Inflammatory macrophage treated with lipopolysaccharide for 1 hour (primary cell): ENCODE results near the gene TMEM200B.
A peak's percentile ranks its signal among the peaks of the same experiment; 100 is the strongest.
"Not testable (repeated sequence)": the region's sequence is repeated elsewhere in the genome, so short reads cannot be mapped to it uniquely, and the experiment has no call there.

Source experiments
- DNase-seq, 2 donors: peaks; one replicate each; pipeline ENCODE4 v3.0.0-alpha.2; 2020 to 2022

The TMEM200B gene

DNA sequence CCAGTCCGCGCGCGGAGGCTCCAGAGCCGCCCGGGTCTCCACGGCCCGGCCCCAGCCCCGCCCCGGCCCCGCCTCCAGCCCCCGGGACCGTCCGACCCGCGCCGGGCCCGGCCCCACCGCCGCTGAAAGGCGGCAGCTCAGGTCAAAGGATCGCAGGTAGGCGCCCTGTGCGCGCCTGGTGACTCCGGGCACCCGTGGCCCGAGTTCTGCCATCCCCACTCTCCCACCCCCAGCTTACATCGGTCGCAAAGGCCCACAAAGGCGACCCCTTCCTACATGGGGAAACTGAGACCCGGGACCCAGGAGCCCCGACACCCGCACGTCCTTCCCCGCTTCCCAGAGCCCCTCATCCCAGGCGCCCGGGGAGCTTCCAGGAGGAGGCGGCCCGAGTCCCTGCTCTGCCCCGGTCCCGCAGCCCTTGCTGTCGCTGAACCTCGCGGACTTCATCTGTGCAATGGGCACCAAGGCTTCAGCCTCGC lies at the start of gene TMEM200B:
TSS of gene TMEM200B (minus strand) at position 17 of the 479 bp plus-strand sequence. CDS start 2,075 bp downstream, outside the sequence.
- no peak for DNase-seq

DNA sequence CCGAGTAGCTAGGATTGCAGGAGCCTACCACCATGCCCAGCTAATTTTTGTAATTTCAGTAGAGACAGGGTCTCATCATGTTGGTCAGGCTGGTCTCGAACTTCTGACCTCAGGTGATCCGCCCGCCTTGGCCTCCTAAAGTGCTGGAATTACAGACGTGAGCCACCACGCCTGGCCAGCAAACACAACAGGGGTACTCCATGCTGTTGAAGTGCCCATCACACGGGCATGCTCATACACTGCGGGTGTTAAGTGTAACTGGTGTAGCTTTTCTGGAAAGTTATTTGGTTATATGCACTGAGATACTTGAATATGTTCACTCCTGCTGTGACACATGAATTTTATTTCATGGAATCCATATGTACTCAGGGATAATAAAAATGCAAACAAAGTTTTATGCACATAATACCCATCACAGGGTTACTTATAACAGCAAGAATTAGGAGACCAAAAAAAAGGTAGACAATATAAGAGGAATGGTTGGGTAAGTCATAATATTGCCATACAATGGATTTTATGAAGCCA lies 48.8 kb upstream of the TMEM200B start:
- no peak for DNase-seq

DNA sequence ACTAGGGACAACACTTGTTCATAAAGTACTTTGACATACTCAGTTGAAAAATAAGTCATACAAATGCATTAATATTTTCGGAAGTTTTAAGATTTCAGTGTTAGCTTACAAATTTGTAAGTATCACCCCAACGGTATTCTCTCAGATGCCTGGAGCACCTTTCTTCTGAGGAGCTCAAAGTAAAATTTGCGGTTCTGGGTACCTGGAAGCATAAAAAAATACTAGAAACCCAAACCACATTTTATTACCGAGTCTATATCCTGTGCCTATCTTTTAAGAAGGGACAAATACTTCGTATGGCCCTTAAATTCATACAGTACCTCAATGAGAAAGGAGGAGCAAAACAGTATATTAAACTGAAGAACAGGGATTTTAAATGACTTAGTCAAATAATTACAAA lies 47.8 kb upstream of the TMEM200B start:
- no peak for DNase-seq

DNA sequence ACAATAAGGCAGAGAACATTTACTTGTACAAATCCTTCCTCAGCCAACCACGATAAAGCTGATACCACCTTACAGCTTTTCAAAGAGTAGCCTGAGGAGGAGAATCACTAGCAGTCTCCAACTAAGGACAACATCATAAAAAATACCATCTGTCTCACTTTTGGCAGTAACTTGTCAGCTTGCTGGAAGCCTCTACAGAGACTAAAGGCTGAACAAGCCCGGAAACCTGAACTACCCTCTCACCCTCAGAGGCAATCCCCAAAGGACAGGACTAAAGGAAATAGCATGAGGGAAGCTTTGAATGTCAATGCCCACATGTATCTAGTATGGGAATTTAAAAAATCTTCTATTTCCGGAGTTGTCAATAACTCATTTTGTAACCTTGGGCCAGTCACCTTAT lies 47.4 kb upstream of the TMEM200B start:
- DNase-seq: no peak

DNA sequence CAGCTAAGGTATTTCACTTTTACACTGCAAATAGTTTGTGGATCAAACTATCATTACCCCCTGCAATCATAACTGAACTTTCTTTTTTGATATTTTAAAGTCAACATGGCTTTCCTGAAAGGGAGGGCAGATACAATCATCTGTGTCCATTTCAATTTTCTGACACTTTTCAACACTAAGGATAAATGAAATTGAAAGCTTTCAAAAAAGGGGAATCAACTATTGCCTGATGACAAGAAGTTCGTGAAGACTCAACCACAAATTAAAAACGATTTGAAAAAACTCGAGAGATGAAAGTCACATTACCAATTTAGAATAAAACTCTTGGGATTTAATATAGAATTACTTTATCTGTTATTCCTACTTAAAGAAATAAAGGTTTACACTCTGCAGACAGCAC lies 46.3 kb upstream of the TMEM200B start:
- DNase-seq: peak in 1 of 2 donors; percentile 6

DNA sequence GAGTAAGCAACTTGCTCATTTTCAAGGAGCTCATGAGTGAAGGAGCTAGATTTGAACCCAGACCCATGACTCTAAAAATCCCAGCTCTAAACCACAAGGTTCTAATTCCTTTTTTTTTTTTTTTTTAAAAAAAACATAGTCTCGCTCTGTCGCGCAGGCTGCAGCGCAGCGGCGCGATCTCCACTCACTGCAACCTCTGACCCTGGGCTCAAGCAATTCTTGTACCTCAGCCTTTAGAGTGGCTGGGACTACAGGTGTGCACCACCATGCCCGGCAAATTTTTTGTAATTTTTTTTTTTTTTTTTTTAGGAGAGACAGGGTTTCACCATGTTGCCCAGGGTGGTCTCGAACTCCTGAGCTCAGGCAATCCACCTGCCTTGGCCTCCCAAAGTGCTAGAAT lies 44.2 kb upstream of the TMEM200B start:
- no peak for DNase-seq

DNA sequence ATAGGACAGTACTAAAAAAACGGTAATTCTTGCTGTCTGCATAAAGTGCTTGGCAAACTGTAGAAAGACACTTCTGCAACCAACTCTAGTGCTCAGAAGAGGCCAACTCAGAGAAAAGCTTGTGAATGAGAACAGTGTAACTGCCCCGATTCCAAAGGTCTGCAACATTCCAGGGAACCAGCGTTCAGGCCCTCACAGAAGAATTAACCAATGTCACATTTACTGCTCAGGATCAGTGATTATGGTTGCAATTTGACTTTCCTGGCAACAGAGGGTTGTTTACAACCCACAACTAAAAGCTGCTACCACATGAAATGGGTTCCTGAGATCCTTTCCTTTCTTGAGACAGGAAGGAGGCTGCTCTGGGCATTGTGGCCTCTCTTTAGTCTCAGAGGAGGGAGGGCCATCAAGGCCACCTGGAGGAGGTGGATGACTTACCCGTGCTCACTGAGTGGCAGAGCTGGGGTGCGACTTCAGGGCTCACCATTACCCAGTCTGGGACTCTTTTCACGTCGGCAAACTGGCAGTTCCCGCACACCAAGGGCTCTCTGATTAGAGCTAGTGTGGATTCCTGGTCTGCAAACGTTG lies 42.7 kb upstream of the TMEM200B start:
- DNase-seq: no peak

DNA sequence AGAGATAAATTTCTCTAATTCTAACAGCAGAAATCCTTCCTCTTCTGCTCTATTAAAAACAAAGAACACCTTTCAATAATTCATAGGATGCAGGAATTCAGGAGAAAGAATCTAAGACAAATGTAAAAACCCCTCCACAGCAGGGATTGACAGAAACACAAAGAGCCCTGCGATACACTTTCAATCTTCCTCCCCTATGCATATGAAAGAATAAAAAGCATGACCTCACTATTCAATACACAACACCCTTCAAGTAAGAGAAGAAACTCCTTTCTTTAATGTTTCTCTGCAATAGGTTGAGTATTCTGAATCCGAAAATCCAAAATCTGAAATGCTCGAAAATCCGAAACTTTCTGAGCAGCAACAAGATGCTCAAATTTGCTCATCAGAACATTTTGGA lies 40.9 kb upstream of the TMEM200B start:
- no peak for DNase-seq

DNA sequence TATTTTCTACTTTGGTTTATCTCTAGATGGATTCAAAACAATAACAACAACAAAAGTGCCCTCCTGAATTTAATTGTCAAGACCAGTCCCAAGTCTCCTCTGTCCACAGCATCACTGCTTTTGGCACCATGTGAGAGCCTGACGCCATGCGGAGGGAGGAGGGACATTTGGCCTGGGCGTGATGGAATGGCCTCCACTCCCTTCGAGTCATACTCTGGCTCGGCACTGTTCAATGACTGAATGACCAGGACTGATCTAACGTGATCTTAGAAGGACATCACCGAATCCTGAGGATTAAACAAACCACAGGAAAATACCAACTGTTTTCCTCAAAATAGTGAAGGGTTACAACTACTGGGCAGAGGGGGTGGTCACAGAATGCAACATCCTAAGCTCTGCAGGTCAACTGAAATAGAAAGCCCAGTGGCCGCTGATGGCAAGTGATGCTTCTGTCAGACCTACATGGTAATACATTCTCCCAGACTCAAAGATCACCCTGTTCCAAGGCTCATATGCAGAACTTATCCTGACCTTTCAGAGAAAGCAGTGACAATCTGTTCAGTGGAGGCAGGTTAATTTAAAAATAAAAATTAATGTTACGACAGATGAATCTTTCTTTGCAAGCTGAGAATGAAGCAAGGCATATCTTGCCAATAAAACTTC lies 38.9 kb upstream of the TMEM200B start:
- DNase-seq: no peak

DNA sequence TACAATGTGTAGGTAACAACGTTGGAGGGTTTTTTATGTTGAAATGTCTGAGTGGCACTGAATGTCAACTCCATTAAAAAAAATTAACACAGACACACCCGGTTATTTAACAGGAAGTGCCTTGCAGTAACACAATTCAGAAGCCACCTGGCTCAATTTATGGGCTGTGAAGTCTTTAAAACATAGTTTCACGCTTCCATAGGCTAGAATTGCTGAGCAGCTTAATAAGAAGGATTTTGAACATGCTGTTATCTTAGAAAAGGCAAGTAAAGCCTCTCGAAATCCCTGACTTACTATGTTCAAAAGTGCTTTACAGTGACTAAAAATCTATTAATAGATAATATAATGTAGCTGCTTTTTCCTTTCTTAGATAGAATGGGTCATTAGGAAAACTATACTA lies 38.3 kb upstream of the TMEM200B start:
- no peak for DNase-seq

DNA sequence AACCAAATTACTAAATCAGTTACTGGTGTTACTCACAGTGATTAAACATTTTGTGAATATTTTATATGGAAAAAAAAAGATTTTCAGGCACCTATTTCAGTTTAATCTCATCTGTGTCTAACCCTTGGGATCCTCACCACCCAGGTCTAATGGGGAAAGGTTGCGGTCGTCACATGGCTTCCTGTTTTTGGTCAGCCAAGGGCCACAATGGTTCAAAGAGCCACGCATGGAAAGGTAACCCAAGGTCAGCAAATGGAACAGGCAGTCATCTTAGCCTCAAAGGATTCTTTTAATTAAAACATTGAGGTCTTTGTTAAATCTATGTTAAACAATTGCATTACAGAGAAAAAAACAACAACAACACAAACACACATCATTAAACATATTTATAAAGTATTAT lies 36.1 kb upstream of the TMEM200B start:
- no peak for DNase-seq

DNA sequence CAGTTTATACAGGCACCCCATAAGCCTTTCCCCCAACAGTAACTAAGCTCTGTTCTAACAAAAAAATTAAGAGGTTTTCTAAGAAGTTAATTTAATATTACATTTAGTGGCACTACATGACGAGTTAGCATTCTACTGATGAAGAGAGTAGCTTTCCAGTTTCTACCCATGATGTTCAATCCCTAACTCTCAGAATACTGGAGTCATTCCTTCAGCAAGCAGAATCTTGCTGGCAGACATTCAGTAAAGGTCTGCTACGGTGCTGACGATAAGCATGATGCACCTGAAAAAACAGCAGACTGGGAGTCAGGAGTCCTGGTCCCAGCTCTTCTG lies 33.5 kb upstream of the TMEM200B start:
- no peak for DNase-seq

DNA sequence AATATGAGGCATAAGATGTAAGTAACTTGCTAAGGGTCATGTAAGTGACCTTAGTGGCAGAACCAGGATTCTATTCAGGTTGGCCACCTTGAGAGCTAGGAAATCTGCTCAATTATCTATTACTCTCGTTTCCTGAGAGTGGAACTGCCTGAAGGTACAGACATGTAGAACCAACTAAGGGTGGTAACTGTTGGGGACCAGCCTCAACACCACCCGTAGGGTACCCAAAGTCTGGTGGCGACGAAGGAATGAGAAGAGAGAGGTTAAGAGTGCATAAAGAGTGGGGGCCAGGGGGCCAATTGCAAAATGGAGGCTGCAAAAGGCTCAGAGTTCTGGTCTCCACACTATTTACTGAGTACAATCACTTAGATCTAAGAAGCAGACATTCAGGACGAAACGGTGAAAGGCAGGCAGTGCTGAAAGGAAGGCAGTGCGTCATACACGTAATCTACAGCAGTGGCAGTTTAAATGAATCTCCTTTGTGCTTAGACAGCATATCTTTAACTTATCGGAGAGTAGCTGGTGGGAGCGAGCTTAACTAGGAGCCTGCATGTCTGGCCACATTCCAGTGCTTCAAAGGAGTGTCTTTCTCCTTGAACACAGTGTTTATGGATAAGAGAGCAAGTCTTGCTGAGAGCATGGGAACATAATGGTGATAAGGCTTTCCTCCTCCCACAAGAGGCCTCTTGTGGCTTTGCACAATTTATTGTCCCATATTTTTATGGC lies 33.0 kb upstream of the TMEM200B start:
- DNase-seq: no peak

DNA sequence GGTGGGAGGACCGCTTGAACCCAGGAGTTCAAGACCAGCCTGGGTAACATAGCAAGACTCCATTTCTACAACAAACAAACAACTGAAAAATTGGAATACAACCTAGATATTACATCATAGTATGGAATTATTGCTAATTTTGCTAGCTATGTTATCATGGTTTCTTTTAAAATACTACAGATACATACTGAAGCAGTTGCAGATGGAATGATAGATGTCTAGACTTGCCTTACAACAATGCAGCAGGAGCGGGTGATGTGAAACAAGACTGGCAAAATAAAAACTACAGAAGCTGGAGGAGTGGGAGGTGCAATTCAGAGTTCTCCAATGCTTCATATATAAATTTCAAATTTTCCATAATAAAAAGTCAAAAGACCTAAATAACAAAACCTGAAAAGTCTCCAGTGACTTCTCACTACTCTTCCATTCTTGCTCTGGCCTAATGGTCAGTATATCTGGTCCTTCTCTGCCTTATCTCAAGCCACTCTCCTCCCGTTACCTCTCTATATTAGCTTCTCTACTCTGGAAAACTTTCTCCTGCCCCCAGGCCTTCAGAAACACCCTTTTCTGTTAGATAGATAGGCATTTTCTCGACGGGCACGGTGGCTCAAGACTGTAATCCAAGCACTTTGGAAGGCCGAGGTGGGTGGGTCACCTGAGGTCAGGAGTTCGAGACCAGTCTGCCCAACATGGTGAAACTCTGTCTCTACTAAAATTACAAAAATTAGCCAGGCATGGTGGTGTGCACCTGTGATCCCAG lies 28.5 kb upstream of the TMEM200B start:
- no peak for DNase-seq

DNA sequence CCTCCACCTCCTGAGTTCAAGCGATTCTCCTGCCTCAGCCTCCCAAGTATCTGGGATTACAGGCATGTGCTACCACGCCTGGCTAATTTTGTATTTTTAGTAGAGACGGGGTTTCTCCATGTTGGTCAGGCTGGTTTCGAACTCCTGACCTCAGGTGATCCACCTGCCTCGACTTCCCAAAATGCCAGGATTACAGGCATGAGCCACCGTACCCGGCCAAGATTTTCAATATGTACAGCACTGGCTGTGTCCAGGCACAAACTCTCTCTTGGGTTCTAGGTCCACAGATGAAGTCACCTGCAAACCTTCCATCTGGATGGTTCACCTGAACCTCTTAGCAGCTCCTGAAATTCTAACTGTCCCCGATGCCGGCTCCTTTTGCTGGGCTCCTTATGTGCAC lies 26.6 kb upstream of the TMEM200B start:
- not testable (repeated sequence) for DNase-seq

DNA sequence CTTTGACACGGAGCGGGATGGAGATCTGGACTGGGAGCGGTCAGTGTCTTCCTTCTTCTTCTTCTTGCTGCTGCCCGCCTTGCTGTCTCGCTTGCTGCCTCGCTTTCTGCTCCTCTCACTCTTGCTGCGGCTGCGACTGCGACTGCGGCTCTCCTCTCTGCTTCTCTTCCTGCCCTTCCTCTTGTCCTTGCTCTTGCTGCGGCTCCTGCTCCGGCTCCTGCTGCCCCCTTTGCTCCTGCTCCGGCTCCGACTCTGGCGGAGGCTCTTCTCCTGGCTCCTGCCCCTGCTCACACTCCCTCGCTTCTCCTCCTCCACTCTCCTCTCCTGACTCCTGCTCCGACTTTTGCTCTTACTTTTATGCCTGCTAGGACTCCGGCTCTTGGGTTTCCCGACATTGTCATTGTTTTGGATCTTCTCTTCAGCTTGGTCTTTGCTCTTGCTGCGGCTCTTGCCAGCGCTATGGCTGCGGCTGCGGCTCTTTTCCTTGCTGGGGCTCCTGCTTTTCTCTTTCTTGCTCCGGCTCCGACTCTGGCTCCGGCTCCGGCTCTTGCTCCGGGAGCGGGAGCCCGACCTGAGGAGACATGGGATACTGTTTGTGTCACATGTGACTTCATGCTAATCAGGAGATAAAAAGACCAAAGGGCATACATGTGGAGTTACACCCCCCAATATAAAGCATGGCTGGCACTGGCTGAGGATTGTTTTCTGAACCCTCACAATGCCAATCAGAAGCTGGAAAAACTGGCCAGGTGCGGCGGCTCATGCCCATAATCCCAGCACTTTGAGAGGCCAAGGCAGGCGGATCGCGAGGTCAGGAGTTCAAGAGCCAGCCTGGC lies 25.2 kb upstream of the TMEM200B start:
- DNase-seq: no peak

DNA sequence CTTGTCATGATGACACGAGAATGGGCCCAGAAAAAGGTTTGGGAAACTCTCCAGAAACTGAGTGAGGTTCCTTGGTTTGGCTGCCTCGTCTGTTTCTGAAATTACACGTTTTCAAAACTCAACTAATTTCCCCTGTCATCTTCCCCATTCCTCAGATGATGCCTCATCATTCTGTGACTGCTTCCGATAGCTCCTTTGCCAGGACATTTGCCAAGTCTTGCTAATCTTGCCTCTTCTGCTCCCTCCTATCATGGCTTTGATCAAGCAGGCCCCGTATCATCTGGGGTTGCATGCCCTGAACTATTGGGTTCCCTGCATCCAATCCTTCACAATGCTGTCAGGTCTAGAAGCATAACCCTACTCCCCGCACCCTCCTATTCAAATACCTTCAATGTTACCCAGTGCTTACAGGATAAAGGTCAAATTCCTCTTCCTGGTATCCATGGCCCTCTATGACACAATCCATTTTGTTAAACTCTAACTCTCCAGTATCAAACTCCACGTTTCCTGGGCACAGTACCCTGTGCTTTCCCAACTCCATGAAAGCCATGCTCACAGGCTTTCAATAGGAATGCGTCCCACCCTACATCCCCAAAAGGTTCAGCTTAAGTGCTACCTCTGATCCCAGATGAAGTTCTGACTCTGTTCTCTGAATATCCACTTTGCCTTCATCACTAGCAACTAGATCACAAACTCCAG lies 22.2 kb upstream of the TMEM200B start:
- DNase-seq: peak in 1 of 2 donors; percentile 15

DNA sequence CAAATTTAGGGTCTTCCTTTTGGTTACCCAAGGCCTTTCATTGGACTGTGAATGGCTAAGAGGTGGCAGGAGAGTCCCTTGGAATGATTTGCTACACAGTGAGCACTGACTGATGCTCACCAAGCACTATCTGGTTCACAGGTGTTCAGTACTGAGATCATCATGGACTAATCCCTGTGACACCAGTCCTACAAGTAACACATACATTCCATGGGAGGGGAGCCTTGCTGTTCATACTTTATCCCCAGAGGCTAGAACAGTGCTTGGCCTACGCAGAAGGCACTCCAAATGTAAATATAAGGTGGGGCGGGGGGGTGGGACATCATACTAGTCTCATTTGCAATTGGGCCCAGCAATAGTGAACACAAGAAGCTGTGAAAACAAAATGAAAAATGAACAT lies 20.5 kb upstream of the TMEM200B start:
- no peak for DNase-seq

DNA sequence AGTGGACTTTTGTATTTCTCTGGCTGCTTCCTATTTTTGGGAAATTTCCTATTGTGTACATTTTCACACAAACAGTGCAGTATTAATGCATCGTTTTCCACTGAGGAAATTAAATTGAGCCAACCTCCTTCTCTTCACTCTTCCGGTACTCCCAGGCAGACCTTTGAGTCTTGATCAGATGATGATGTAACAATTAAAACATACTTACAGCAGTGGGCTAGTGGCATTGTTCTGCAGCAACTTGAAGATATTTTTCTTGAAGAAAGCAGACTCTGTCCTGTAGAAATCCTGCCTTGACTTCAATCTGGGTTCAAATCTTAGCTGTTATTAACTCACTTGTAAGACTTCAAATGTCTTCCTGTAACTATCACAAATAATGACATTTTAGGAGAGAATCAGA lies 19.0 kb upstream of the TMEM200B start:
- no peak for DNase-seq

DNA sequence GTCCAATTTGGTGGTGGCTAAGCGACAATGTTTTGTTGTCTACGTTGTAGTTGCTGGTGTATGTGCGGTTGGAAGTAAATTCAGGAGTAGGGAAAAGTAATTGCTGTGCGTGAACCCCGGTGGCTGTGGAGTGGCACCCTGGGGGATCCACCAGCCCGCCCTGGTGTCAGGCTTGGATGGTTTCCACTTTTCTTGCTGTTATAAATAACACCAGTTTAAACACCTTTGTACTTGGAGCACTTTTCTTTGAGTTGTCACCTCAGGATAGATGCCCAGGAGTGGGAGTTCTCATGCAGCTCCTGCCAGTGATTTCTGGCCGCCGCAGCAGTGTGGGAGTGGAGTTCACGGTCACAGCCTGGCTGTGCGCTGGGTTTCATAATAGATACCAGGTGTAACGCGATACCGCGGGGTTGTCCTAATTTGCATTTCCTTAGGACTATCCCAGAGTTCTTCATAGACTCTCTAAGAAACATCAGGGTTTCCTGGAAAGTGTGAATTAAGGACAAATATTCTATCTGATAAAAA lies 12.8 kb upstream of the TMEM200B start:
- DNase-seq: no peak

DNA sequence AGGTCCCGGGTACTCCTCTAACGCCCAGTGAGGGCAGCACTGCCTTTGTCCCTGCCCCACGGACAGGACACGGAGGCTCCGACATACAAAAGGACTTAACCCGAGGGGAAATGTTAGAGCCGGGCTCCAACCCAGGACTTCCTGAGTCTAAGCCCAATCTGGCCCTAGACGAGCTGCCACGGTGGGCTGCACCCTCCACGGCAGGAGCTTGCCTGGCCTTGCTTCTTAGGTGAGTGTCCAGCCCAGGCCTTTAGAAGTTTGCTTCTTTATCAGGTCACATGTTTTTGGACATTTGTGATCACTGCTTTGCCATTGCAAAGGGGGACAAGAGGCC lies 11.0 kb upstream of the TMEM200B start:
- no peak for DNase-seq
